GM19467 (cell line): ENCODE results near the gene PIMREG.

Experiments used
- ATAC-seq: cut with Tn5 transposase; IDR thresholded peaks from one replicate; pipeline ENCODE4 v1.9.1; 2021; ENCODE audit warnings: mild to moderate bottlenecking, moderate library complexity; ENCODE audit not compliant: unreplicated experiment

PIMREG gene

GRCh38 chr17:6496640-6497441 lies 52.6 kb downstream of the PIMREG start:
- ATAC-seq, result no peak

GRCh38 chr17:6497496-6498221 lies 53.4 kb downstream of the PIMREG start:
- ATAC-seq, result no peak

GRCh38 chr17:6498356-6498755 lies 54.1 kb downstream of the PIMREG start:
- ATAC-seq, result no peak

GRCh38 chr17:6498901-6499540 lies 54.8 kb downstream of the PIMREG start:
- ATAC-seq, result no peak
